Ascending aorta (tissue), 2 donors: ENCODE results near the gene BCAR1. TPM values are rescaled to one million over a fixed set of nuclear protein-coding genes. Genes with fewer than 3 reads are reported as not detected.
"Not testable (repeated sequence)": the region's sequence is repeated elsewhere in the genome, so short reads cannot be mapped to it uniquely, and the experiment has no call there.

Experiments used
- DNase-seq, 2 donors: peaks; one replicate each; pipeline ENCODE4 v3.0.0-alpha.2; 2019; ENCODE audit warnings: low spot score in 2 of 2
- H3K27ac ChIP-seq, 2 donors: fragments of 200-600 bp; sonication (generic); one replicate each; pipeline ENCODE4 v1.5.1; 2016 to 2017; ENCODE audit warnings: mild to moderate bottlenecking in 1 of 2
- H3K27me3 ChIP-seq: fragments of 200-600 bp; sonication (generic); one replicate; pipeline ENCODE4 v1.5.1; 2017
- H3K36me3 ChIP-seq, 2 donors: fragments of 200-600 bp; sonication (generic); one replicate each; pipeline ENCODE4 v1.5.1; 2016
- H3K4me1 ChIP-seq, 2 donors: fragments of 200-600 bp; sonication (generic); one replicate each; pipeline ENCODE4 v1.5.1; 2016 to 2017; ENCODE audit warnings: mild to moderate bottlenecking in 1 of 2
- H3K4me3 ChIP-seq, 2 donors: fragments of 200-600 bp; sonication (generic); one replicate each; pipeline ENCODE4 v1.5.1; 2016 to 2017; ENCODE audit warnings: mild to moderate bottlenecking in 1 of 2
- H3K9me3 ChIP-seq, 2 donors: fragments of 200-600 bp; sonication (generic); one replicate each; pipeline ENCODE4 v1.5.1; 2016
- intact Hi-C: fragments of 100-400 bp; cut with DNase I; formaldehyde crosslinking; loops from one replicate; pipeline ENCODE4 v1.15.1; 2023
- total RNA-seq: library from RNA; depleted of rRNA; stranded (reverse); fragments of >200 nt; gene quantifications from one replicate; pipeline ENCODE4 v1.1.0, GENCODE V29; 2016
- TF ChIP-seq, protein P1 (sequence below), 3 experiments: fragments of 200-600 bp in 2 of 3; fragments of 450-650 bp in 1 of 3; sonication (generic) in 2 of 3; IDR thresholded peaks; one replicate each; pipeline ENCODE4 v1.5.1; 2016 to 2019; ENCODE audit warnings: antibody characterized with exemption in 3 of 3, mild to moderate bottlenecking in 1 of 3, moderate library complexity in 1 of 3

The BCAR1 gene
- total RNA-seq, 1 donor from 2014 or later, result 243 TPM

DNA sequence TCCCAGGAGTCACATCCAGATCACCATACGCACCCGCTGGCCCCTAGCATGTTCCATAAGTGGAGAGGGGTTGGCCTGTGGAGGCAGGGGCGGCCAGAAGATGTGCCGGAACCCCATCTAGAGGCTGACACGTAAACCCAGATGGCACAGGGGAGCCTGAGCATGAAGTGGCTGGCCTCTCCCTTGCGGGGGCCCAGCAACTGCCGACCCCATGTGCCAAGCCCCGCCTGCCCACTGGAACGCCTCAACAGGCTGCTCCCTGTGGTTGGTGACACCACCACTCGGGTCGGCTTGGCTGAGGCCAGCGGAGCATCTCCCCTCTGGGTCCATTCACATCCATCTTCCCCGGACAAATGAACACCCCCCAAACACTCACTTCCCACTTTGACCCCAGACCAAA, 9.5 kb downstream of the BCAR1 start:
- TF ChIP-seq, protein P1, sequence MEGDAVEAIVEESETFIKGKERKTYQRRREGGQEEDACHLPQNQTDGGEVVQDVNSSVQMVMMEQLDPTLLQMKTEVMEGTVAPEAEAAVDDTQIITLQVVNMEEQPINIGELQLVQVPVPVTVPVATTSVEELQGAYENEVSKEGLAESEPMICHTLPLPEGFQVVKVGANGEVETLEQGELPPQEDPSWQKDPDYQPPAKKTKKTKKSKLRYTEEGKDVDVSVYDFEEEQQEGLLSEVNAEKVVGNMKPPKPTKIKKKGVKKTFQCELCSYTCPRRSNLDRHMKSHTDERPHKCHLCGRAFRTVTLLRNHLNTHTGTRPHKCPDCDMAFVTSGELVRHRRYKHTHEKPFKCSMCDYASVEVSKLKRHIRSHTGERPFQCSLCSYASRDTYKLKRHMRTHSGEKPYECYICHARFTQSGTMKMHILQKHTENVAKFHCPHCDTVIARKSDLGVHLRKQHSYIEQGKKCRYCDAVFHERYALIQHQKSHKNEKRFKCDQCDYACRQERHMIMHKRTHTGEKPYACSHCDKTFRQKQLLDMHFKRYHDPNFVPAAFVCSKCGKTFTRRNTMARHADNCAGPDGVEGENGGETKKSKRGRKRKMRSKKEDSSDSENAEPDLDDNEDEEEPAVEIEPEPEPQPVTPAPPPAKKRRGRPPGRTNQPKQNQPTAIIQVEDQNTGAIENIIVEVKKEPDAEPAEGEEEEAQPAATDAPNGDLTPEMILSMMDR (IDR thresholded peaks at IDR 0.05), result no peak
- H3K36me3 ChIP-seq, result peaks cover 16 to 33% of the 10 kb centered on the region in 2 donors
- H3K4me3 ChIP-seq, result no peak overlapping the region
- no peaks in the 10 kb centered on the region for H3K27me3 ChIP-seq
- intact Hi-C loops, result no loop called here
- no peak for DNase-seq
- no peaks in the 10 kb centered on the region for H3K9me3 ChIP-seq
- H3K4me1 ChIP-seq, result peaks cover 52 to 94% of the 10 kb centered on the region in 2 donors
- H3K27ac ChIP-seq, result peak overlapping the region; percentile 94 to 100

DNA sequence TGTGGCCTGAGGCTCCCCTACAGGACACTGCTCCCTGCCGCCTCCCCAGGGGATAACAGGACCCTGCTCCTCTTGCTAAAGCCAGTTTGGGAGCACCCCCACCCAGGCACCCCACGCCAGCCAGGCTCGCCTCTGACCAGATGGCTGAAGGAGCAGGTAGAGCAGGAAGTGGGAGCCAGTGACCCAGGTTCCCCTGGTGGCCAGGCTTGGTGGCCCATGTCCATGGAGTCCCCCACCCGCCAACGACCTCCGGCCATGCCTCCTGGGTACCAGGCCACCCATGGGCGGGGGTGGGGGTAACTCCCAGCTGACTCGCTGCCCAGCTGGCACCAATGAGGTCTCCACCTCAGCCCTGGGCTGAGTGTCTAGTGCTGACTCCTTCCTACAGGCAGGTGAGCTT, 10.0 kb downstream of the BCAR1 start:
- TF ChIP-seq, protein P1 (IDR thresholded peaks at IDR 0.05), result no peak
- DNase-seq, result no peak
- Histone ChIP-seq H3K27ac (peak overlapping the region; percentile 94 to 100), H3K36me3 (peaks cover 22 to 38% of the 10 kb centered on the region in 2 donors), H3K9me3 (no peaks in the 10 kb centered on the region), H3K4me1 (peaks cover 48 to 92% of the 10 kb centered on the region in 2 donors), H3K27me3 (no peaks in the 10 kb centered on the region), H3K4me3 (no peak overlapping the region)
- intact Hi-C loops, result no loop called here

DNA sequence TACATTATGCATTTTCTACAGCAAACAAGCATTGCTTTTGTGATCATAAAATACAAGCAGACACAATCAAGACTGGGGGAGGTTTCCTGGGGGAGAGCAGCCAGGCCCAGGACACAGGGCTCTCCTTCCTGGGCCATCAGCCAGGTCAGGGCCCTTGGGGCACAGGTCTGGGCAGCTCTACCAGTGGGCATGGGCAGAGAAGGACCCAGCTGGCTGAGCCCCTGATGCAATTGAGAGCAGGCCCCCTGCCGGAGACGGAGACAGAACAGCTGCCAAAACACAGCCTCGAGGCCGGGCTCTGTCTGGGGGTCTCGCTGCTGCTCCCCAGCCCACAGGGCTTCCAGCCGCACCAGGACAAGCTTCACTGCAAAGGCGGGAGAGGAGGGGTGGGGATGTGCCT, 10.8 kb downstream of the BCAR1 start:
- DNase-seq, H3K4me3 ChIP-seq, H3K9me3 ChIP-seq, intact Hi-C loops, H3K27me3 ChIP-seq: not testable (repeated sequence)
- H3K36me3 ChIP-seq, result peaks cover 29 to 45% of the 10 kb centered on the region in 2 donors
- H3K4me1 ChIP-seq, result peaks cover 43 to 86% of the 10 kb centered on the region in 2 donors
- peak overlapping the region; percentile 91 to 94 for H3K27ac ChIP-seq

DNA sequence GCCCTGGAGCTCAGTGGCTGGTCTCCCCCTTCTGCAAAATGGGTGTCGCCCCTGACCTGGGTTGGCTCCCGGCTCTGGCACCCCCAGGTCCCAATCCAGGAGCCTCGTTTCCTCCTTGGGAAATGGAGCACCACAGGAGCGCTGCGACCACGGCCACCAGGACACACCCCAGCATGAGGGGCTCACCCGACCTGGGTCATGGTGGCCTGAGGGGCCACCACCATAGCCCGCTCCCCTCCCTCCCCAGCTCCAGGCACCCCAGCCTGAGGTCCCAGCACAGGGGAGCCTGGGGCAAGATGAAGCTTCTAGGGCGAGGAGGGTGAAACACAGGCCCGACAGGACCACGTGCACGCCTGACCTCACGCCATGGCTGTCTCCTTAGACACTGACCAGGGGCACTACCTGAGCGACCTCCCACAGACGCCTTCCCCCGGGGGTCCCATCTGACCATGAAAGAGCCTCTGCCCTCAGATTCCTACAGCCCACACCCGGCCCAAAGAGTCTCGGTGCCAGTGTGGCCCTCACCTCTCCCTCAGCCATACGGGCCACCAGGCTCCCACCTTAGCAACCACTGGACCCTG, 11.8 kb downstream of the BCAR1 start:
- peak overlapping the region; percentile 91 to 94 for H3K27ac ChIP-seq
- no peaks in the 10 kb centered on the region for H3K27me3 ChIP-seq
- intact Hi-C loops, result loop anchor here (2.0 kb wide), 1 partner anchor 145 kb away; no protein-coding TSS in a partner anchor
- H3K9me3 ChIP-seq, result no peaks in the 10 kb centered on the region
- TF ChIP-seq, protein P1 (IDR thresholded peaks at IDR 0.05), result no peak
- peaks cover 39 to 55% of the 10 kb centered on the region in 2 donors for H3K36me3 ChIP-seq
- DNase-seq, result no peak
- peaks cover 39 to 81% of the 10 kb centered on the region in 2 donors for H3K4me1 ChIP-seq
- H3K4me3 ChIP-seq, result peak overlapping the region in 1 of 2 donors; percentile 19

DNA sequence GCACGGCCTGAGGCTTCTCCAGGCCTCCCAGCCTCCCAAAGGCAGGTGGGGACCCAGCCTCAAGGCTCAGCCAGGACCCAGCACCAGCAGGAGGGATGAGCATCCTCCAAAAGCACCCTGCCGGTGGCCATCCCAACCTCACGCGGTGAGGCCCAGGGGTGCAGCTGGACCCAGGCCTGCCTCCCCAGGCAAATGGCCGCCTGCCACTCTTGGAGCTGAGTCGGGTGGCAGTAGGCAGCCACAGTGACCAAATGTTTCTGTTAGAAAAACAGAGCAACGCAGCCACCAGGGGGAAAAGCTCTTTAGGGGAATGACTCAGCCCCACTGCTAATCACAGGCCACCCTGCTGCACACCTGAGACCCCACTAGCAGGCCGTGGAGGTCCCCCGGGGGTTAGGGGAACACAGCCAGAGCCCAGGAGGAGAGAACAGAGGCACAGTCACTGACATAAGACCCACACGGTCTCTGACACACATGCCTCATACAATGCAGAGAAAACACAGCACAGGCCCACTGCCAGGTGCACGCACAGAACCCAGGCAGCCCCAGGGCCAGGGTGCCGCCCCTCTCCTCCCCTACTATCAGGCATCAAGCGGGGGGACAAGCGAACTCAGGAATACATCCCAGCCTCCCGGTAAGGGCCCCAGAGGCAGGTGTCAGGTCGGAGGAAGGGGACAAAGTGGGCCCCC, 12.4 kb downstream of the BCAR1 start:
- peaks cover 44 to 59% of the 10 kb centered on the region in 2 donors for H3K36me3 ChIP-seq
- peak; percentile 65 to 90 for DNase-seq
- TF ChIP-seq, protein P1 (IDR thresholded peaks at IDR 0.05), result peak in 2 of 3 experiments; percentile 52
- H3K9me3 ChIP-seq, result no peaks in the 10 kb centered on the region
- peaks cover 39 to 80% of the 10 kb centered on the region in 2 donors for H3K4me1 ChIP-seq
- H3K27me3 ChIP-seq, result no peaks in the 10 kb centered on the region
- H3K4me3 ChIP-seq, result peak overlapping the region in 1 of 2 donors; percentile 19
- intact Hi-C loops, result loop anchor here (1.0 to 2.0 kb wide), 3 partner anchors 26 to 163 kb away; no protein-coding TSS in a partner anchor
- peak overlapping the region; percentile 91 to 94 for H3K27ac ChIP-seq
